ENCODE data around the gene DCAF11.

DCAF11 gene

GRCh38 chr14:24079491-24080141 lies 35.0 kb upstream of the DCAF11 start:
- DNase-seq (ENCODE audit: low read depth in 2 of 2) = no peak

GRCh38 chr14:24080142-24080530 lies 34.4 kb upstream of the DCAF11 start:
- no peak for DNase-seq (ENCODE audit: low read depth in 2 of 2)

- peak; percentile 27 to 42 for DNase-seq (ENCODE audit: low read depth in 2 of 2)
These were observed 33.5 kb upstream of the DCAF11 start for GRCh38 chr14:24080888-24081738.

- no peak for DNase-seq (ENCODE audit: low read depth in 2 of 2)
These were observed 32.8 kb upstream of the DCAF11 start for GRCh38 chr14:24081739-24082211.

GRCh38 chr14:24082411-24083080 lies 32.0 kb upstream of the DCAF11 start:
- no peak for DNase-seq (ENCODE audit: low read depth in 2 of 2)

GRCh38 chr14:24083462-24083861 lies 31.1 kb upstream of the DCAF11 start:
- no peak for DNase-seq (ENCODE audit: low read depth in 2 of 2)

DNA sequence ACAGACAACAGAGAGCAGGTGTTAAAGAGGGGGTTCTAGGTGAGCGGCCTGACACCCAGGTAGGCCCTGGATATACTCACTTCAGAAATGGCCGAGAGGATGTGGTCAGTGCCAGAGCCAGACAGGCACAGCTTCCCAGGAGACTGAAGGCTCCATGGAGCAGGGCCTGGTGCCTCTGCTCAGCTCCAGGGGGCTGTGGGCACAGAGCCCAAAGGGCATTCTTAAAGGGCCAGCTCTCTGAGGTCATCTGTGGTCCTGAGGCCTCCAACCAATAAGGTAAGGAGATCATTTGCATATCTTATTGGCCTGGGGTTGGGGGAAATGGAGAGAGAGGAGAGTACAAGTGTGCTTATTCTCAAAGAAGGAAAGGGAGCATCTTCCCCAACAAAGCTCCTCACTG lies 30.1 kb upstream of the DCAF11 start:
- no peak for DNase-seq (ENCODE audit: low read depth in 2 of 2)

- DNase-seq (ENCODE audit: low read depth in 2 of 2) = no peak
These were observed 29.4 kb upstream of the DCAF11 start for GRCh38 chr14:24085215-24085614.

DNA sequence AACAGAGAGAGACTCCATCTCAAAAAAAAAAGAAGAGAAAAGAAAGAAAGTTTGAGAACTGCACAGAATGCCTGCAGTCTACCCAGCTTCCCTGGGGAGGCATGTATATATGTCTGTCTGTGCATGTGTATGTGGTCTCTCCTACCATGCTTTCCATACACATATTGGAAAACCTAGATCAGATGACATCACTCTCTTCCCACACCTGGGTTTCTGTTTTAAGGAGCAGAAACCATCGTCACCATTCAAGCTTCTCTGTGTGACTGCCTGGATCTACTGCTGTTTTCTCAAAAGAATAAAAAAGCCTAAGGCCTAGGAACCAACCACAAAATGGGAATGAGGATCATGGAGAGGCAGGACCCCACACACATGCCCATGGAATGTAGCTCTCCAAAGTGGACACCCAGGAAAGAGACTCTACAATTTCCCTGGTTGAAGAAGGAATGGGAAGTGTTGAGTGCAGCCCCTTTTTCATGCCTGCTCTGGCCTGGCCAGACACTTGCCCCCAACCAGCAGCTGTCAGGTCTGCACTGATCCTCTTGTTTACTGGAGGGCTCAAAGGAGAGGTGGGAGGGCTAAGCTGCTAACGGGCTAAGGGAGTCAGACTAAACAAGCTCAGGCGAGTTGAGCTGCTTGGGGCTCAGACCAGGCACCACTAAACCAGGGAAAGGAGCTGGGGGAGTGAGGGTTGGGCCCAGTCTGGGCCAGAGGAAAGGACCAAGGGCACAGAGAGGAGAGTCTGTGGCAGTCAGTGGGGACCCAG lies 28.2 kb upstream of the DCAF11 start:
- DNase-seq (ENCODE audit: low read depth in 2 of 2) = no peak

- DNase-seq (ENCODE audit: low read depth in 2 of 2) = no peak
These were observed 27.6 kb upstream of the DCAF11 start for GRCh38 chr14:24087004-24087403.

DNA sequence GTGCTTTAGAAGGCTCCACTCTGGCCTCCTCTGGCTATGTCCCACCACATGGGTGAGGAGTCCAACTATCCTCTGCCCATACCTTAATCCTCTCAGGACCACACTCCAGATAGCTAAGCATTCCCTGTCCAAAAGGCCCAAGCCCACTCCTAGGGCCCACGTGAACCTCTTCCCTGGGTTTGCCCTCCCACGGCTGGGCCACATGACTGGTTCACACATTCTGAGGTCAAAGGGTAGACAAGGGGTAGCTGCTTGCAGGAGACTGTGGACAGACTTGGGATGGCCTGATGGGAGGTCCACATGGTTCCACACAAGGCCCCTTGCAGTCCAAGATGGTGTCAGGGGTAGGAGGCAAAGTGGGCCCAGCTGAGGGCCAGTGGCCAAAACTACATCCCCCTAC lies 26.5 kb upstream of the DCAF11 start:
- DNase-seq (ENCODE audit: low read depth in 2 of 2) = no peak

GRCh38 chr14:24089890-24090289 lies 24.7 kb upstream of the DCAF11 start:
- DNase-seq (ENCODE audit: low read depth in 2 of 2) = no peak

GRCh38 chr14:24092110-24092504 lies 22.5 kb upstream of the DCAF11 start:
- no peak for DNase-seq (ENCODE audit: low read depth in 2 of 2)

DNA sequence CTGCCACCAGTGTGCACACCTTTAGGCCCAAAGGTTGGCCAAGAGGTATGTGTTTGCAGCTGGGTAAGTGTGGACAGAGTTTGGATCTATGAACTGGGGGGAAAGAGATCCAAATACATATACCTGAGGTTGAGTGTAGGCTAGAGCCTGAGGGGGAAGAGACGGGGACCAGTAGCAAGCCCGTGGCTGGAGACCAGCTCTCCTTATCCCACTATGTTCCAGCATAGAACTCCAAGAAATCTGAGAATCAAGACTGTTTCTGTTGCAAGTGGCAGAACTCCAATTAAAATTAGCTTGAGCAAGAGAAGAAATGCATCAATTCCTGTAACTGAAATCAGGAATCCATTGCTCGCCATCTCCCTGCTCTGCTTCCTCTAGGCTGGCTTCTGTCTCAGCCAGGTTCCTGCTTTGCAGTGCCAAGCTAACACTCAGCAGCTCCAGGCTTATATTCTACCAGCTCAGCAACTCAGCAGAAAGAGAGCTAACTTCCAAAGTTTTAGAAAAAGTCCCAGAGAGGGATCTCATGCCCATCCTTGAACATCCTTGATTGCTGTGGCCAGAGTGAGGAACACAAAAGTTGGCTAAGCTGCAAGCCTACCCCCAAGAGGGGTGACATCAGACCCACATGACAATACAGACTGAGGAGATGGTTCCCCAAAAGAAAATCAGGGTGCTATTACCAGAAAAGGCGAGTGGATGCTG lies 21.9 kb upstream of the DCAF11 start:
- DNase-seq (ENCODE audit: low read depth in 2 of 2) = no peak

DNA sequence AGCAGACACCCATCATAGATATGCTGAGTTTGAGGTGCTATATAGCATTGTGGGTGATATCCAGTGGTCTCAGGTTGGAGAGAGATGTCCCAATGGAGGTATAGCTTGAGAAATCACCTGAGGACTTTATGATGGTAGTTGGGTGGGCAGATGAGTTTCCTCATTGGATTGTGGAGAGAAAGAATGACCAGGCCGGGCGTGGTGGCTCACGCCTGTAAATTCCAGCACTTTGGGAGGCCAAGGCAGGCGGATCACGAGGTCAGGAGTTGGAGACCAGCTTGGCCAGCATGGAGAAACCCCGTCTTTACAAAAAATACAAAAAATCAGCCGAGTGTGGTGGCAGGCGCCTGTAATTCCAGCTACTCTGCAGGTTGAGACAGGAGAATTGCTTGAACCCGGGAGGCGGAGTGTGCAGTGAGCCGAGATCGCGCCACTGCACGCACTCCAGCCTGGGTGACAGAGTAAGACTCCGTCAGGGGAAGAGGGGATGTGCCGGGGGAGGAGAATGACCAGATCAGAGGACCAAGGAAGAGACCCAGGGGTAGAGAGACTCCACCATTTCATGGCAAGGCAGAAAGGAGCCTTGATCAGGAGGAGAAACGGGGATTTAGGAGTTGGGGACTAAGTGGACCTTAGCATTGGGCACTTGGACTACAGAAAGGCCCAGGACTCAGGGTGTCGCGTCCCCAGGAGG lies 21.2 kb upstream of the DCAF11 start:
- DNase-seq (ENCODE audit: low read depth in 2 of 2) = no peak

DNA sequence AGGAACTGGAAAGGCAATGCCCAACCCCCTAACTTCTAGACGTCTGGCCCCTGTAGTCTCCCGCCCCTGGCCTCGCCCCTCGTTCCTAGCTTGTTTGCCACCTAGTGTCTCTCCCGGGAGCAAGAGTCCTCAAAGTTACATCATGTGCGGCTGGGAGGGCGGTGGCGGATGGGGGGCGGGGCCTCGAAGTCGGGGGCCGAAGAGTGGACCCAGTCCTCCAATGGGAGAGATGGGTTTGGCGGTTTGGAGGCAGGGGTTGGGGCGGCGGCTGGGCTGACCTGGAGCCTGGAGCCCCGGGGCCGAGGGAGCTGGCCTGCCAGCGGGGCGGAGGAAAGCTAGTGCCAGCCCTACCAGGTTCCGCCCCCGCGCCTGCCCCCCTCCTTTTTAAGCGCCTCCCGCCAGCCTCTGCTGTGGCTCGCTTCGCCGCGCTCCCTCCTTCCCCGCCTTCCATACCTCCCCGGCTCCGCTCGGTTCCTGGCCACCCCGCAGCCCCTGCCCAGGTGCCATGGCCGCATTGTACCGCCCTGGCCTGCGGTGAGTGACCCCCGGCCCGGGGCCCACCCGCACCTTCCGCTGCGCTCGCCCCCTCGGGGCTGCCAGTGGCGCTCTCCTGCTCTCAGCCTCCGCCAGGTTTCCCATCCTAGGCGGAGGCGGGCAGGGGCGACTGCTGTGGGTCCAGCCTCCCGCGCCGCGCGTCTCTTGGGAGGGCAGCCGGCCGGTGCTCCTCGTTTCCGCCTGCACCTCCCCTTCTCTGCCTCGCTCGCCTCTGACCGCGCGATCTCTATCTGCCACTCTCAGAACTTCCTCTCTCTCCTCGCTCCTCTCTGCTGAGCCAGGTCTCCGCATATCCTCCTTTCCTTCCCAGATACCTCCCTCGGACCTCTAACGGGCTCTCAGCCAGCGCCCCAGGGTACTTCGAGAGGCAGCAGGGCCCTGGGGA lies 20.4 kb upstream of the DCAF11 start, which contains the start of gene PCK2:
Gene PCK2 (plus strand): TSS at position 411 of the 940 bp plus-strand sequence. CDS start 95 bp downstream, at position 506.
- DNase-seq (ENCODE audit: low read depth in 2 of 2) = peak; percentile 47 to 57

DNA sequence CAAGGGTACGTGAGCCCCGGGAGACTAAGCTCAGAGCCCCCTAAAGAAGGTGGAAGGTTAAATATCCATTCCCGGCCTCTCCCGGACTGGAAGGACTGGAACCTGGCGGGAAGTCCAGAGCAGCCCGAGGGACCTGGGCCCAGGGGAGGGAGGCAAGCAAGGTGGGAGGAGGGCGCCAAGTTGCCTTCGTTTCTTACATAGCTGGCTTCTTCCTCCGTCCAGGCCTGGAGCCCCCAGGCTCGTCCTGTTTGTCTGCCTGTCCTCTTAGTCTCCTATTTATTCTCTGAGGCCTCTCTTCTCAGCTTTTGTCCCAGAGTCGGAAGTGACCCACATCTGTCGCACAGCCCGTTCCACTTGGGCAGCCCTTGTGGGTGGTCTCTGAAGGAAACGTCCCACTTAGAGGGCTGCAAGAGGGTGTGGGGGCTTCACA lies 19.7 kb upstream of the DCAF11 start:
- no peak for DNase-seq (ENCODE audit: low read depth in 2 of 2)

DNA sequence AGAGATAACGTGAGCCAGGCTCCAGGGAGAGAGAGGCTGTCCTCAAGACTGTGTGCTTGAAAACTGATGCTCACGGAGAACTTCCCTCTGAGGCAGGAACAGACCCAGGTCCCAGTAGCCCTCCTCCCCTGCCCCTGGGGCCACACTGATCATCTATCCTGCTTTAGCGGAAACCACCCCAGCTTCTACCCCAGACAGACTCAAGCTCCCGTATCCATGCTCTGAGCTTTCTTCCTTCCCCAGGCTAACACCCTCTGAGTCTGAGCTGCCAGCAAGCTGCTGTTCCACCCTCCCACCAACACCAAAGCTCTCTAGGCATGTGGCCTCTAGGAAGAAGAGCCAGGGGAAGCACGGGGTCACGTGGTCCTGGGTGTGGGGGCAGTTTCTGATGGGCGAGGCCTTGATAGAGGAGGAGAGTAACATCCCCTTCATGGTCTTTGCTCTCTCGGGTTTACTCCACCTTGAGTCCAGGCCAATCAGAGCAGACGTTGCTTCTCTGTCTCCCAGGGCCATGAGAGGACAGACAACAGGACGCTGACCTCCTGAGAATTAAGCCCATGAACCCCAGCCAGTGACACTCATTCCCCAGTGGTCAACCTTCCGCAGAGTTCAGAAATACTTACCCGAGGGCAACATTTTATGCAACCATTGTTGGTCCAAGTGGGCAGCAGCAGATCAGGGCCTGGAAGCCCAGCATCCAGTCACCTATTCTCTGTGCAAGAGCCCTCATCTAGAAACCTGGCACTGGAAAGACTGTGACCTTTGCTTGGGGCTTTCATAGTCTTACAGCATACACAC lies 19.1 kb upstream of the DCAF11 start:
- no peak for DNase-seq (ENCODE audit: low read depth in 2 of 2)
